Sigmoid colon (tissue), 7 donors: ENCODE results near the gene NPVF. TPM values are rescaled to one million over a fixed set of nuclear protein-coding genes. Genes with fewer than 3 reads are reported as not detected.
A peak's percentile ranks its signal among the peaks of the same experiment; 100 is the strongest.

Experiments used
- DNase-seq: peaks from one replicate; pipeline ENCODE4 v3.0.0-alpha.2; 2019
- H3K27ac ChIP-seq, 4 donors: fragments of 200-600 bp; sonication (generic); one replicate each; pipeline ENCODE4 v1.5.1; 2016 to 2019; ENCODE audit warnings: mild to moderate bottlenecking in 1 of 4
- H3K27me3 ChIP-seq, 3 donors: fragments of 200-600 bp; sonication (generic); one replicate each; pipeline ENCODE4 v1.5.1; 2019; ENCODE audit warnings: mild to moderate bottlenecking in 1 of 3
- H3K36me3 ChIP-seq, 4 donors: fragments of 200-600 bp; sonication (generic); one replicate each; pipeline ENCODE4 v1.5.1; 2016 to 2019
- H3K4me1 ChIP-seq, 4 donors: fragments of 200-600 bp; sonication (generic); one replicate each; pipeline ENCODE4 v1.5.1; 2017 to 2019
- H3K4me3 ChIP-seq, 4 donors: fragments of 200-600 bp; sonication (generic); one replicate each; pipeline ENCODE4 v1.5.1; 2017 to 2019; ENCODE audit warnings: mild to moderate bottlenecking in 2 of 4, moderate library complexity in 1 of 4
- H3K9me3 ChIP-seq, 4 donors: fragments of 200-600 bp in 3 of 4; sonication (generic) in 3 of 4; one replicate each; pipeline versions ENCODE4 v1.5.1 to v1.6.1; 2013 to 2019
- CTCF ChIP-seq, 4 experiments: fragments of 450-650 bp in 3 of 4; fragments of 200-600 bp in 1 of 4; IDR thresholded peaks; one replicate each; pipeline ENCODE4 v1.5.1; 2016 to 2019; ENCODE audit warnings: antibody characterized with exemption in 4 of 4, mild to moderate bottlenecking in 3 of 4, moderate library complexity in 2 of 4
- EP300 ChIP-seq, 4 donors: sonication (generic); formaldehyde crosslinking; IDR thresholded peaks; one replicate each; pipeline ENCODE4 v1.6.1; 2017; ENCODE audit warnings: antibody characterized with exemption in 4 of 4
- POLR2A ChIP-seq, 2 donors: fragments of 450-650 bp; IDR thresholded peaks; one replicate each; pipeline ENCODE4 v1.6.1; 2016; ENCODE audit warnings: antibody characterized with exemption in 2 of 2, mild to moderate bottlenecking in 2 of 2, moderate library complexity in 2 of 2
- POLR2AphosphoS5 ChIP-seq, 4 donors: sonication (generic); formaldehyde crosslinking; IDR thresholded peaks; one replicate each; pipeline ENCODE4 v1.6.1; 2017; ENCODE audit warnings: antibody characterized with exemption in 4 of 4
- WGBS, 2 donors: extraction: QIAGEN DNeasy Blood & Tissue Kit; methylation state at CpG; one replicate each; pipeline ENCODE4 v1.1.7; 2013; 5-methylcytosine and 5-hydroxymethylcytosine counted together
- intact Hi-C: fragments of 100-400 bp; cut with DNase I; formaldehyde crosslinking; loops from one replicate; pipeline ENCODE4 v1.15.1; 2023
- polyA plus RNA-seq, 3 donors: library from polyadenylated mRNA; stranded (reverse); fragments of 200-250 nt; gene quantifications; one replicate each; pipeline ENCODE4 v1.2.3, GENCODE V29; 2013
- total RNA-seq, 4 donors: library from RNA; depleted of rRNA; stranded (reverse); fragments of >200 nt; gene quantifications; one replicate each; pipeline ENCODE4 v1.1.0, GENCODE V29; 2016
- donor health status: healthy with polysubstance abuse.
- donor health status: Bipolar disorder and iron deficiency.
- donor health status: healthy.

Gene NPVF
- total and polyA plus RNA-seq, 7 donors, result not detected

DNA sequence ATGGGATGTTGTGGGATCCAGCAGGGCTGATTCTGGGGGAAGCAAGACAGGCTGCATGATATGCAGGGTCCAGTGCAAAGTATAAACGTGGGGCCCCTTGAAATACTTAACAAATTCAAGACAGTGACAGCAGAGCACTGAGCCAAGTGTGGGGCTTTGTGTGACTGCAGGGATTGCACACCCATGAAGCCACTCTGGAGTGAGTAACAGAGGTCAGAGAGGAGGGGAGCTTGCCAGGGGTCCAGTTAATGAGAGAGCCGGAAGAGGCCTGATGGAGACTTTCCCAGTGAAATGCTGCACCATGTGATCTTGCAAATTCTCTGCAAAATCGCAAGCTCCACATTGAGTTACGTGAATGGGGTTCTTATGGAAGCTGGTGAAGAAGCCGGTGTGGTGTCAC lies 5.6 kb downstream of the NPVF start:
- TF ChIP-seq POLR2AphosphoS5 (IDR thresholded peaks at IDR 0.05) (no peak), CTCF (IDR thresholded peaks at IDR 0.05) (no peak), POLR2A (IDR thresholded peaks at IDR 0.05) (no peak), EP300 (IDR thresholded peaks at IDR 0.05) (no peak)
- Histone ChIP-seq H3K36me3 (no peaks in the 10 kb centered on the region), H3K27me3 (no peaks in the 10 kb centered on the region), H3K9me3 (no peaks in the 10 kb centered on the region), H3K4me1 (no peaks in the 10 kb centered on the region), H3K27ac (no peak overlapping the region), H3K4me3 (no peak overlapping the region)
- DNase-seq, result no peak
- WGBS, 2 donors, result 86 to 90% methylated on average over 5 of the region's 5 CpGs
- intact Hi-C loops, result no loop called here

DNA sequence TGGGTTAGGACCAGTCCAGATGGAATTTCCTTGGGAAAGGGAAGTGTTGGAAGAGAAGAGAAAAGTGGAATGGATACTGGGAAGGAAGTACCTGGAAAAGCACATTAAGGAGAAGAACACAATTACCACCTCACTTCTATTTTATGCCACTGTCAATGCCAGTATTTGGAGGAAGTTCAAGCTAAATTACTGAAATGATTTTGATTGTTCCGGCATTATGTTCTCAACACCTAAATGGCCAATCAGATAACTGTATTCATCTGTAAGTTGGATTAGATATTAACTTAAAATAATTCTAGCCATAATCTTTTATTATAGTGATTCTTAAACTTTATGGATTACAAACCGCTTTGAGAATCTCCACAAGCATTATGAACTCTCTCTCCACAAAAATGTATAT lies 7.3 kb downstream of the NPVF start:
- H3K9me3 ChIP-seq, result no peaks in the 10 kb centered on the region
- WGBS, 2 donors, result 11 to 67% methylated on average over 2 of the region's 2 CpGs
- no peak for DNase-seq
- H3K36me3 ChIP-seq, result no peaks in the 10 kb centered on the region
- H3K4me3 ChIP-seq, result no peak overlapping the region
- H3K27ac ChIP-seq, result no peak overlapping the region
- intact Hi-C loops, result no loop called here
- TF ChIP-seq POLR2AphosphoS5 (IDR thresholded peaks at IDR 0.05) (no peak), EP300 (IDR thresholded peaks at IDR 0.05) (no peak), CTCF (IDR thresholded peaks at IDR 0.05) (no peak), POLR2A (IDR thresholded peaks at IDR 0.05) (no peak)
- H3K4me1 ChIP-seq, result no peaks in the 10 kb centered on the region
- H3K27me3 ChIP-seq, result no peaks in the 10 kb centered on the region

DNA sequence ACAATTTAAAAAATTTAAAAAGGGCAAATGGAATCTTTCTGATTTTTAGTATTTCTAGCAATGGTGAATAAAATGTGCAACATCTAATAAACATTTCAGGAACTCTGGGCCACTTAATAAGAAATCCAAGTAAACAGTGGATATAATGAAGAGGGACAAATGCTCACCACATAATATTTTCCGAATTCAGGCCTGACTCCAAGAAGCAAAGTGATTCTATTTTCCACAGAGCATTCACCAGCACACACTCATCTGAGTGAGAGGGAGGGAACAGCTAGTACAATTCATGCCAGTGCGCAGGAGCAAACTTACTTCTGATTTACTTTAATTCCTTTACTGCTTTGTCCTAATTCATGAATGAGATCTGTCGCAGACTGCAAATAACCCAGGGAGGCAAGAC lies 10.1 kb downstream of the NPVF start:
- Histone ChIP-seq H3K36me3 (no peaks in the 10 kb centered on the region), H3K9me3 (no peaks in the 10 kb centered on the region), H3K4me1 (no peaks in the 10 kb centered on the region), H3K27me3 (no peaks in the 10 kb centered on the region), H3K4me3 (no peak overlapping the region), H3K27ac (no peak overlapping the region)
- no peak for TF ChIP-seq POLR2A (IDR thresholded peaks at IDR 0.05)
- TF ChIP-seq POLR2AphosphoS5 (IDR thresholded peaks at IDR 0.05), result no peak
- TF ChIP-seq CTCF (IDR thresholded peaks at IDR 0.05), result no peak
- TF ChIP-seq EP300 (IDR thresholded peaks at IDR 0.05), result no peak
- no peak for DNase-seq
- intact Hi-C loops, result no loop called here
- 87 to 93% methylated on average over 3 of the region's 3 CpGs for WGBS, 2 donors

- 1 to 3% methylated on average over 2 of the region's 2 CpGs for WGBS, 2 donors
- H3K9me3 ChIP-seq, result no peaks in the 10 kb centered on the region
Measured at GRCh38 chr7:25216837-25217236, 11.4 kb downstream of the NPVF start.

More at GRCh38 chr7:25216837-25217236, 11.4 kb downstream of the NPVF start:
- H3K27me3 ChIP-seq, result no peaks in the 10 kb centered on the region
- H3K27ac ChIP-seq, result no peak overlapping the region
- no peak for TF ChIP-seq POLR2A (IDR thresholded peaks at IDR 0.05)
- no peak for TF ChIP-seq POLR2AphosphoS5 (IDR thresholded peaks at IDR 0.05)
- no peak for TF ChIP-seq EP300 (IDR thresholded peaks at IDR 0.05)
- peak in 3 of 4 experiments; percentile 55 to 80 (median 57) for TF ChIP-seq CTCF (IDR thresholded peaks at IDR 0.05)
- no peak for DNase-seq
- H3K4me1 ChIP-seq, result no peaks in the 10 kb centered on the region
- H3K36me3 ChIP-seq, result no peaks in the 10 kb centered on the region
- intact Hi-C loops, result no loop called here
- H3K4me3 ChIP-seq, result no peak overlapping the region
